Vagina (tissue), 2 donors: Measurements from ENCODE around the gene DLG5.

Source experiments
- CTCF ChIP-seq, 3 experiments: fragments of 450-650 bp in 2 of 3; fragments of 200-600 bp in 1 of 3; sonication (generic) in 1 of 3; IDR thresholded peaks; one replicate each; pipeline ENCODE4 v1.5.1; 2017 to 2019; ENCODE audit warnings: antibody characterized with exemption in 3 of 3, mild to moderate bottlenecking in 2 of 3, moderate library complexity in 2 of 3
- POLR2A ChIP-seq, 2 donors: fragments of 450-650 bp; IDR thresholded peaks; one replicate each; pipeline ENCODE4 v1.6.1; 2017; ENCODE audit warnings: antibody characterized with exemption in 2 of 2, mild to moderate bottlenecking in 2 of 2, moderate library complexity in 2 of 2

DNA sequence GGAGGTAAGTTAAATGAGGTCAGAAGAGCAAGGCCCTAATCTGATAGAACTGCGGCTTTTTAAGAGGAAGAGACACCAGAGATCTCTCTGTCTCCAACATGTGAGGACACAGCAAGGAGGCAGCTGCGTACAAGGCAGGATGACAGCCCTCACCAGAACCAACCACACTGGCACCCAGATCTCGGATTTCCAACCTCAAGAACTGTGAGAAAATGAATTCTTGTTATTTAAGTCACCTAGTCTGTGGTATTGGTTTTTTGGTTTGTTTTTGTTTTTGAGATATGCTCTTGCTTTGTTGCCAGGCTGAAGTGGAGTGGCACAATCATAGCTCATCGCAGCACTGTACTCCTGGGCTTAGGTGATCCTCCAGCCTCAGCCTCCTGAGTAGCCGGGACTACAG, 127.2 kb downstream of the DLG5 start:
- TF ChIP-seq CTCF (IDR thresholded peaks at IDR 0.05) (no peak), POLR2A (IDR thresholded peaks at IDR 0.05) (no peak)
